ENCODE data around the gene SNCA. TPM values are rescaled to one million over a fixed set of nuclear protein-coding genes. Genes with fewer than 3 reads are reported as not detected.

SNCA gene
- total and polyA plus RNA-seq, 2 of the 8 experiments (the other 6 are each of a cell fraction or from before 2014, with no cell fraction given) = 8.5 to 16.8 TPM

GRCh38 chr4:89814362-89814761 lies 22.6 kb downstream of the SNCA start:
- Histone ChIP-seq H3K23me2 (ENCODE audit: low read depth, low read length) (no peaks in the 10 kb centered on the region), H3K4me3 (ENCODE audit: extremely low read depth in 1 of 4, insufficient read depth in 2 of 4, low read depth in 3 of 4, low read length in 4 of 4) (no peak overlapping the region), H3K4me1 (replicated peaks in 1 of 4; ENCODE audit: control insufficient read depth in 3 of 4, insufficient read depth in 4 of 4, low read length in 3 of 4) (peaks cover 0 to 6% (median 3%) of the 10 kb centered on the region in 4 experiments; a peak in 2 of 7 replicates), H3K27me3 (replicated peaks in 1 of 4; ENCODE audit: control insufficient read depth in 3 of 4, extremely low read depth in 1 of 4, insufficient read depth in 3 of 4, low read length in 3 of 4) (no peaks in the 10 kb centered on the region), H4K5ac (ENCODE audit: insufficient read length, low read depth, low read length) (no peak overlapping the region), H3K79me2 (ENCODE audit: control insufficient read depth in 1 of 2, insufficient read depth in 2 of 2, low read length in 2 of 2) (no peaks in the 10 kb centered on the region), H3K79me1 (ENCODE audit: low read depth, low read length) (no peaks in the 10 kb centered on the region), H3K9me3 (ENCODE audit: insufficient read depth in 2 of 2, low read depth in 1 of 2, low read length in 1 of 2) (no peaks in the 10 kb centered on the region), H3K4me2 (ENCODE audit: insufficient read depth in 1 of 2, low read depth in 2 of 2, low read length in 2 of 2) (no peak overlapping the region), H3K56ac (replicated peaks; ENCODE audit: insufficient read length, low read depth, low read length) (no peak overlapping the region), H3K14ac (ENCODE audit: insufficient read length) (no peak overlapping the region), H3K18ac (ENCODE audit: extremely low read depth, low read length) (no peak overlapping the region), H4K20me1 (replicated peaks in 1 of 2; ENCODE audit: control insufficient read depth in 1 of 2, insufficient read depth in 2 of 2, low read length in 2 of 2) (no peaks in the 10 kb centered on the region), H3K4ac (replicated peaks; ENCODE audit: insufficient read length, low read depth, low read length) (no peak overlapping the region), H2AFZ (ENCODE audit: low read length) (no peak overlapping the region), H2AK5ac (ENCODE audit: low read depth, low read length) (no peak overlapping the region), H2BK20ac (ENCODE audit: low read length) (no peak overlapping the region), H3K23ac (ENCODE audit: insufficient read length) (no peak overlapping the region), H2BK12ac (ENCODE audit: low read depth, low read length) (no peak overlapping the region), H4K91ac (replicated peaks; ENCODE audit: insufficient read length, low read length) (no peak overlapping the region), H2BK5ac (ENCODE audit: low read depth, low read length) (no peak overlapping the region), H3K27ac (ENCODE audit: low read depth, low read length) (no peak overlapping the region), H4K8ac (ENCODE audit: extremely low read depth, insufficient read depth, low read length) (no peak overlapping the region), H2BK15ac (ENCODE audit: low read length) (no peak overlapping the region), H3K9ac (replicated peaks in 1 of 4; ENCODE audit: extremely low read depth in 1 of 4, low read depth in 3 of 4, low read length in 3 of 4) (no peak overlapping the region), H3K36me3 (ENCODE audit: control insufficient read depth in 2 of 4, insufficient read depth in 4 of 4, low read length in 3 of 4) (no peaks in the 10 kb centered on the region), H2BK120ac (replicated peaks; ENCODE audit: low read depth, low read length) (no peak overlapping the region)
- 91% methylated on average over 3 of the region's 3 CpGs; no CpG with 5 or more reads in 1 of the 2 experiments for WGBS, 2 experiments (ENCODE audit: extremely low coverage in 1 of 2, insufficient coverage in 1 of 2, insufficient read length in 1 of 2, insufficient replicate concordance in 2 of 2, low coverage in 1 of 2, low lambda C conversion rate in 2 of 2, missing lambda C conversion rate in 1 of 2)
- POLR2A ChIA-PET (ENCODE audit: partially characterized antibody) = no interaction called here
- CTCF ChIA-PET (ENCODE audit: partially characterized antibody) = interaction anchor here (0.8 kb wide), 1 partner anchor 192 kb away, joined by 3 read pairs; no protein-coding TSS in a partner anchor
- no peak for DNase-seq (ENCODE audit: low read depth in 1 of 2, low spot score in 2 of 2)
- TF ChIP-seq CBX5 (IDR thresholded peaks at IDR 0.05; ENCODE audit: low read depth, low read length) = no peak
- TF ChIP-seq POU5F1 (IDR thresholded peaks at IDR 0.05; ENCODE audit: low read depth, low read length) = no peak
- no peak for TF ChIP-seq KDM4A (IDR thresholded peaks at IDR 0.05; ENCODE audit: low read depth, low read length, severe bottlenecking)
- TF ChIP-seq SP4 (IDR thresholded peaks at IDR 0.05; ENCODE audit: low read length) = no peak
- TF ChIP-seq PHF8 (conservative IDR thresholded peaks at IDR 0.05; ENCODE audit: low read depth, low read length) = no peak
- TF ChIP-seq SAP30 (IDR thresholded peaks at IDR 0.05; ENCODE audit: insufficient read depth, insufficient replicate concordance, low read length) = no peak
- no peak for TF ChIP-seq CTBP2 (IDR thresholded peaks at IDR 0.05; ENCODE audit: borderline replicate concordance, insufficient read depth, insufficient read length, low read length)
- no peak for TF ChIP-seq GABPA (IDR thresholded peaks at IDR 0.05; ENCODE audit: borderline replicate concordance, insufficient read depth, low read length)
- no peak for TF ChIP-seq EZH2 (IDR thresholded peaks at IDR 0.05; ENCODE audit: low read depth, low read length, severe bottlenecking)
- TF ChIP-seq CHD1 (IDR thresholded peaks at IDR 0.05; ENCODE audit: low read depth, low read length) = no peak
- no peak for TF ChIP-seq BCL11A (IDR thresholded peaks at IDR 0.05; ENCODE audit: low read depth in 2 of 2, low read length in 2 of 2)
- TF ChIP-seq GTF2F1 (IDR thresholded peaks at IDR 0.05; ENCODE audit: borderline replicate concordance, low read depth, low read length) = no peak
- FAIRE-seq = no peak
